HEK293T (cell line): Measurements from ENCODE around the gene PUS7L.

Experiments used
- CTCF ChIA-PET: fragments of 350-600 bp; formaldehyde crosslinking; extraction: SDS; loops from one replicate; lab custom pipeline; 2021; ENCODE audit warnings: antibody characterized with exemption, inconsistent platforms; lab: Yijun Ruan, JAX
- POLR2A ChIA-PET: fragments of 350-600 bp; formaldehyde crosslinking; extraction: SDS; loops from one replicate; lab custom pipeline; 2020; ENCODE audit warnings: antibody characterized with exemption, inconsistent platforms; lab: Yijun Ruan, JAX
- DNase-seq: peaks from one replicate; pipeline ENCODE4 v3.0.0; 2012; ENCODE audit warnings: mixed read lengths; ENCODE audit errors: extremely low spot score
- BHLHE40 ChIP-seq: fragments of 450-650 bp; IDR thresholded peaks from 2 replicates; pipeline ENCODE4 v1.6.1; 2016; ENCODE audit warnings: mild to moderate bottlenecking, moderate library complexity, borderline replicate concordance
- CTBP1 ChIP-seq: fragments of 450-650 bp; IDR thresholded peaks from 2 replicates; pipeline ENCODE4 v1.6.1; 2016; ENCODE audit warnings: borderline replicate concordance
- ELF4 ChIP-seq: fragments of 450-650 bp; IDR thresholded peaks from 2 replicates; pipeline ENCODE4 v1.6.1; 2017; ENCODE audit warnings: antibody characterized with exemption
- FOXM1 ChIP-seq: fragments of 450-650 bp; IDR thresholded peaks from 2 replicates; pipeline ENCODE4 v1.6.1; 2017; ENCODE audit warnings: mild to moderate bottlenecking, borderline replicate concordance
- L3MBTL2 ChIP-seq: fragments of 450-650 bp; conservative IDR thresholded peaks from 2 replicates; pipeline ENCODE4 v1.6.1; 2016; ENCODE audit warnings: mild to moderate bottlenecking
- LEF1 ChIP-seq: fragments of 450-650 bp; IDR thresholded peaks from 2 replicates; pipeline ENCODE4 v1.6.1; 2017; ENCODE audit warnings: mild to moderate bottlenecking, borderline replicate concordance
- NFRKB ChIP-seq: fragments of 450-650 bp; IDR thresholded peaks from 2 replicates; pipeline ENCODE4 v1.6.1; 2016; ENCODE audit warnings: mild to moderate bottlenecking, moderate library complexity
- SP1 ChIP-seq: fragments of 450-650 bp; IDR thresholded peaks from 2 replicates; pipeline ENCODE4 v1.6.1; 2017
- SUZ12 ChIP-seq: fragments of 450-650 bp; IDR thresholded peaks from 2 replicates; pipeline ENCODE4 v1.6.1; 2016; ENCODE audit warnings: mild to moderate bottlenecking
- TARDBP ChIP-seq: fragments of 450-650 bp; IDR thresholded peaks from 2 replicates; pipeline ENCODE4 v1.6.1; 2016
- ZNF384 ChIP-seq: fragments of 450-650 bp; IDR thresholded peaks from 2 replicates; pipeline ENCODE4 v1.6.1; 2016
- TF ChIP-seq, protein P1 (sequence below): fragments of 450-650 bp; IDR thresholded peaks from 2 replicates; pipeline ENCODE4 v1.6.1; 2016

PUS7L gene

GRCh38 chr12:43676183-43676813 lies 82.3 kb downstream of the PUS7L start:
- ChIA-PET POLR2A (no interaction called here), CTCF (interaction anchor here (0.7 kb wide), 1 partner anchor 66 kb away, joined by 3 read pairs; no protein-coding TSS in a partner anchor)
- DNase-seq, result peak; percentile 59
- TF ChIP-seq SUZ12, result no peak
- TF ChIP-seq NFRKB, result no peak
- TF ChIP-seq LEF1, result no peak
- peak; percentile 65 for TF ChIP-seq ZNF384
- TF ChIP-seq SP1, result no peak
- TF ChIP-seq, protein P1, sequence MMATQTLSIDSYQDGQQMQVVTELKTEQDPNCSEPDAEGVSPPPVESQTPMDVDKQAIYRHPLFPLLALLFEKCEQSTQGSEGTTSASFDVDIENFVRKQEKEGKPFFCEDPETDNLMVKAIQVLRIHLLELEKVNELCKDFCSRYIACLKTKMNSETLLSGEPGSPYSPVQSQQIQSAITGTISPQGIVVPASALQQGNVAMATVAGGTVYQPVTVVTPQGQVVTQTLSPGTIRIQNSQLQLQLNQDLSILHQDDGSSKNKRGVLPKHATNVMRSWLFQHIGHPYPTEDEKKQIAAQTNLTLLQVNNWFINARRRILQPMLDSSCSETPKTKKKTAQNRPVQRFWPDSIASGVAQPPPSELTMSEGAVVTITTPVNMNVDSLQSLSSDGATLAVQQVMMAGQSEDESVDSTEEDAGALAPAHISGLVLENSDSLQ, result peak; percentile 89
- no peak for TF ChIP-seq CTBP1

- DNase-seq, result no peak
- ChIA-PET POLR2A (no interaction called here), CTCF (no interaction called here)
- no peak for TF ChIP-seq FOXM1
- TF ChIP-seq L3MBTL2, result no peak
- no peak for TF ChIP-seq BHLHE40
- no peak for TF ChIP-seq ELF4
- TF ChIP-seq SUZ12, result no peak
- TF ChIP-seq LEF1, result no peak
- no peak for TF ChIP-seq TARDBP
Measured at GRCh38 chr12:43675048-43675904, 83.3 kb downstream of the PUS7L start.

DNA sequence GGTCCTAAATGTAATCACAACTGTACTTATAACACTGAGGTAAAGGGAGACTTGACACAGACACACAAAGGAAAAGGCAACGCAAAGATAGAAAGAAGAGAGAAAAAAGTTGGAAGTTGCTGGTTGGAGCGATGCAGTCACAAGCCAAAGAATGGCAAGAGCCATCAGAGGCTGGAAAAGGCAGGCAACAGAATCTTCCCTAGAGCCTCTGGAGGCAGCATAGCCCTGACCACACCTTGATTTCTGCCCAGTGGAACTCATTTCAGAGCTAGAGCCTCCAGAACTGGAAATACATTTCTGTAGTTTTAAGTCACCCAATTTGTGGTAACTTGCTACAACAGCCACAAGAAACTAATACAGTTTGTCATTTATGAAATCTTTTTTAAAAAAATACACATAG lies 89.2 kb downstream of the PUS7L start:
- CTCF ChIA-PET, result no interaction called here
- POLR2A ChIA-PET, result no interaction called here
- DNase-seq, result no peak
- TF ChIP-seq ZNF384 (no peak), SUZ12 (no peak), NFRKB (no peak), L3MBTL2 (no peak)
- TF ChIP-seq, protein P1, result no peak
